Naive B cell (primary cell): Measurements from ENCODE around the gene GLP2R. TPM values are rescaled to one million over a fixed set of nuclear protein-coding genes. Genes with fewer than 3 reads are reported as not detected.
A peak's percentile ranks its signal among the peaks of the same experiment; 100 is the strongest.

ENCODE experiments used
- ATAC-seq, 2 donors: fragments of 150-1000 bp; cut with Tn5 transposase; 2 replicates each; pipeline ENCODE4 v1.10.0; 2021; ENCODE audit warnings: low read depth in 2 of 2, mild to moderate bottlenecking in 2 of 2, moderate library complexity in 2 of 2
- DNase-seq: peaks from one replicate; pipeline ENCODE4 v3.0.0; 2022
- H3K27ac Mint-ChIP-seq, 6 donors: one replicate each; pipeline ENCODE4 v1.8.0; 2020 to 2022; ENCODE audit warnings: mild to moderate bottlenecking in 6 of 6, mixed read lengths in 6 of 6, moderate library complexity in 5 of 6, inconsistent platforms in 2 of 6
- H3K27me3 Mint-ChIP-seq, 3 donors: one replicate each; pipeline ENCODE4 v1.8.0; 2021 to 2022; ENCODE audit warnings: mixed read lengths in 3 of 3, mild to moderate bottlenecking in 1 of 3
- H3K36me3 Mint-ChIP-seq, 2 donors: one replicate each; pipeline ENCODE4 v1.8.0; 2020 to 2022; ENCODE audit warnings: mixed read lengths in 2 of 2, inconsistent platforms in 1 of 2, mild to moderate bottlenecking in 1 of 2
- H3K4me1 Mint-ChIP-seq, 3 donors: one replicate each; pipeline ENCODE4 v1.8.0; 2020 to 2022; ENCODE audit warnings: mixed read lengths in 3 of 3, inconsistent platforms in 1 of 3, mild to moderate bottlenecking in 1 of 3, moderate library complexity in 1 of 3
- H3K4me3 Mint-ChIP-seq, 8 donors: one replicate each; pipeline ENCODE4 v1.8.0; 2020 to 2022; ENCODE audit warnings: mild to moderate bottlenecking in 8 of 8, mixed read lengths in 8 of 8, moderate library complexity in 8 of 8, inconsistent platforms in 2 of 8
- H3K9me3 Mint-ChIP-seq, 7 donors: one replicate each; pipeline ENCODE4 v1.8.0; 2020 to 2022; ENCODE audit warnings: mixed read lengths in 7 of 7, mild to moderate bottlenecking in 5 of 7, inconsistent platforms in 2 of 7, moderate library complexity in 1 of 7
- polyA plus RNA-seq, 6 donors: library from polyadenylated mRNA; unstranded; fragments of 300-500 nt; fragmentation: Illumina TruSeq; gene quantifications; one replicate each; pipeline ENCODE4 v1.2.3, GENCODE V29; 2021; ENCODE audit warnings: low read depth in 6 of 6

GLP2R gene
- polyA plus RNA-seq, 6 donors from 2014 or later = not detected

DNA sequence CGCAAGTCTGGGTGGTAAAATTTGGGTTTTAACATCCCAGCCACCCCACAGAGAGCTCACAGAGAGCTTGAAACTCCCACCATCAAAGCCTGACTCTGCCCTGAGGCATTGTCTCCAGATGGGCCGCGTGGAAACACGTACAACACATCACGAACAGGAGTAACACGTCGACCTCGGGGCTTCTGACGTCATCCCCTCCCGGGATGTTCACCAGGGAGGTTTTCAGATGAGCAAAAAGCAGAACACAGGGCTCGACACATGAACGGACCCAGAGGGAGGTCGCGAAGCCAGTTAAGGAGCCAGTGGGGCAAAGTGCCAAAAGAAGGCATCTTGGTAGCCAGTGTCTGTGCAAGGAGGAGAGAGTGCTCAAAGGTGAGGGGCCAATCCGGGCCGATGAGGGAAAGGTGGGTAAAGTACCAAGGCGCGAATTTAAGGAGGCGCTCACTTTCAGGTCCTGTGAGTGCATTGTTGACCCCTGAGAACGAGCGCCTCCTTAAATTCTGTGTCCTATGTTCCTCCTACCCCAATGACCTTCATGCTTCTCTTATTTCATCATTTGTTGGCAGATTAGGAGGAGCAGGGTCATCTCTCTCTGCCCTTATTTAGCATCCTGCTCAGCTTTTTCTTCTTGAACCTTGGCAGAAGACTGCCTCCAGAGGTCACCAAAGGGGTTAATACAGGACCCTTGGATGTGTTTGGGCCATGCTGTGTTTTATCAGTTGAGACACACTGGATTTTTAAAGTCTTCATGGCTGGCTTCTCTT, 73.7 kb downstream of the GLP2R start:
- no peak for DNase-seq
- peaks cover 5 to 48% (median 28%) of the 10 kb centered on the region in 3 donors for H3K27me3 Mint-ChIP-seq
- H3K4me3 Mint-ChIP-seq = peak overlapping the region in 1 of 8 donors; percentile 22
- H3K36me3 Mint-ChIP-seq = no peaks in the 10 kb centered on the region
- no peaks in the 10 kb centered on the region for H3K4me1 Mint-ChIP-seq
- H3K9me3 Mint-ChIP-seq = peaks cover 0 to 1% (median 0%) of the 10 kb centered on the region in 7 donors
- no peak overlapping the region for H3K27ac Mint-ChIP-seq
- ATAC-seq = no peak

DNA sequence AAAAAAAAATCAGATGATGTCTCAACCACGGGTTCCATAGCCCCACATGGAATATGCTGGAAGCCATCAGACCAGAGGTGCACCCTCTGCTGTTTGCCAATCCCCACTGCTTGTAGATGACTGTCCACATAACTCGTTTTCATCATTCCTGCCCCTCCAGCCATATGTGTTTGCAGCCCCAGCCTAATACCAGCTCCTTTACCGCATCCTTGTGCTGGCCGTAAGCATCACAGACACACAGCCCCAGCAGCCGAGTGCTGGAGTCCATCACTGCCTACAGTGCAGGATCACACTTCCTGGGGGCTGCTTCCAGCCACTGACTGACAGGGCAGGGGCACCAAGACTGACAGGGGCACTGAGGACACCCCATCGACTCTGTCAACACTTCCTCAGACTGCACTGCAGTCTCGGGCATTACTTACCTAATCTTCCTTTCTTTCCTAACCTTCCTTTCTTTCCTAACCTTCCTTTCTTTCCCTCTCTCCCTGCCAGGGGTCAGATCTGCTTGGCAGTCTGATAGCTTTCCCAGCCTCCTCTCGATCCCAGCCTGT, 74.4 kb downstream of the GLP2R start:
- Mint-ChIP-seq H3K9me3 (peaks cover 0 to 1% (median 0%) of the 10 kb centered on the region in 7 donors), H3K4me1 (no peaks in the 10 kb centered on the region), H3K36me3 (no peaks in the 10 kb centered on the region), H3K27me3 (peaks cover 5 to 44% (median 22%) of the 10 kb centered on the region in 3 donors), H3K4me3 (peak overlapping the region in 1 of 8 donors; percentile 22), H3K27ac (no peak overlapping the region)
- no peak for DNase-seq
- no peak for ATAC-seq

DNA sequence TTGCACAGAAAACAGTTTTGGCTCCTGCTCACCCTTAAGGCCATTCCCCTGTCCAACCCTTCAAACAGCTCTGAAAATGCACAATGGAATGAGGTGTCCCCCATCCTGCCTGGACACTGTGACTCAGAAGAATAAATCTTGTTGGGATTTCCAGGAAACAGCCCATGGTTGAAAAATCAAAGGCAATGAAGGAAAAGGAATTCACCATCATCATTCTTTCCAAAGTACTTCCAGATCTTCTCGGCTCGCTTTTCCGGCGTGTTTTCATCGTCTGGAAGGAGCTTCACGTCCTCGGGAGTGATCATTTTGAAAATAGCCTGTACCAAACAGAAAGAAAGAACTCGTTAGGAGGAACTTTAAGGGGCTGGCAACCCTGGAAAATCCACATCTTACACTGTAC, 75.1 kb downstream of the GLP2R start:
- Mint-ChIP-seq H3K4me3 (no peak overlapping the region), H3K9me3 (peaks cover 0 to 1% (median 0%) of the 10 kb centered on the region in 7 donors), H3K4me1 (no peaks in the 10 kb centered on the region), H3K27ac (no peak overlapping the region), H3K27me3 (peaks cover 5 to 44% (median 22%) of the 10 kb centered on the region in 3 donors), H3K36me3 (no peaks in the 10 kb centered on the region)
- no peak for DNase-seq
- no peak for ATAC-seq

DNA sequence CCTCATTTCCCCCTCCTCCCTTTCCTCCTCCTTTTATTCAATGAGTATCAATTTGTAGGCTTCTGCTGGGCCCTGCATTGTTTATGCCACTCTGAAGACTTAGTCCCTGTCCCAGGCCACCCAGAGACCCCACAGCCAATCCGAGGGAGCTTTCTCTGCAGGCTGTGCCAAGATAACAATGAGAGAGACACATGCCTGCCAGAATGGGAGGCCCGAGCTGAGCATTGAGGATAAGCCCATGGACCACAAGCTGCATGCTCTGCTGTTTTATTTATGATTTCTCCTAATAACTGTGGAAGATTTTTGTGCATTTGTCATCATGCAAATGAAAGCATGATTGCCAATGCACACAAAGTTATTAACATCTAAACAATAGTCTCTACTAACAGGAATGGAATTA, 76.4 kb downstream of the GLP2R start:
- Mint-ChIP-seq H3K36me3 (no peaks in the 10 kb centered on the region), H3K4me3 (no peak overlapping the region), H3K9me3 (peaks cover 0 to 1% (median 0%) of the 10 kb centered on the region in 7 donors), H3K27ac (no peak overlapping the region), H3K4me1 (no peaks in the 10 kb centered on the region), H3K27me3 (peaks cover 5 to 35% (median 18%) of the 10 kb centered on the region in 3 donors)
- ATAC-seq = no peak
- DNase-seq = no peak

DNA sequence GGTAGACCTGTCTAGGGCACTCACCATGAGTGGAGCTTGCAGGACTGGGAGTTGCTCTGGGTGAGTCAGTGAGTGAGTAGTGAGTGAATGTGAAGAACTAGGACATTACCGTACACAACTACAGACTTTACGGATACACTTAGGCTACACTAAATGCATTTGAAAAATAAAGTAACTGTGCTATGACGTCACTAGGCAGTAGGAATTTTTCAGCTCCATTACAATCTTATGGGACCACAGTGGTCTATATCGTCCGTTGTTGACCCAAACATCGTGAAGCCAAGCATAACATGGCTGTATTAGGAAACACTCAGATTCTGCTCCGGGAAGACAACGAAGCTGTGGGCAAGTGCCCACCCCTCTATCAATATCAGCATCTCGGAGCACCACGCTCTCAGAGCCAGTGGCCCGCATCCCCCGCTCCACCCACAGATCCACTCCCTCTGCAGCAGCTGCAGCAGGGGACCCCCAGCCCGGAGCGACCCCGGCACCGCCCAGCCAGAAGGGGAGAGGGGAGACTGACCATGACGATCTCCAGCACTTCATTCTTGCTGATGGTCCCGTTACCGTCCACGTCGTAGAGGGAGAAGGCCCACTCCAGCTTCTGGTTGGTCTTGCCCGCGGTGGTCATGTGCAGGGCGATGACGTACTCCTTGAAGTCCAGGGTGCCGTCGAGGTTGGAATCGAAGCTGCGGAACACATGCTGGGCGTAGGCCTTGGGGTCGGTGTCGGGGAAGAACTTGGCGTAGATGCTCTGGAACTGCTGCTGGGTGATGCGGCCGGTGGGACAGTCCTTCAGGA, 78.8 kb downstream of the GLP2R start:
- no peaks in the 10 kb centered on the region for H3K4me1 Mint-ChIP-seq
- H3K9me3 Mint-ChIP-seq = peaks cover 0 to 1% (median 0%) of the 10 kb centered on the region in 7 donors
- peaks cover 5 to 31% (median 15%) of the 10 kb centered on the region in 3 donors for H3K27me3 Mint-ChIP-seq
- no peak overlapping the region for H3K27ac Mint-ChIP-seq
- H3K4me3 Mint-ChIP-seq = no peak overlapping the region
- DNase-seq (no peak), ATAC-seq (no peak)
- no peaks in the 10 kb centered on the region for H3K36me3 Mint-ChIP-seq

DNA sequence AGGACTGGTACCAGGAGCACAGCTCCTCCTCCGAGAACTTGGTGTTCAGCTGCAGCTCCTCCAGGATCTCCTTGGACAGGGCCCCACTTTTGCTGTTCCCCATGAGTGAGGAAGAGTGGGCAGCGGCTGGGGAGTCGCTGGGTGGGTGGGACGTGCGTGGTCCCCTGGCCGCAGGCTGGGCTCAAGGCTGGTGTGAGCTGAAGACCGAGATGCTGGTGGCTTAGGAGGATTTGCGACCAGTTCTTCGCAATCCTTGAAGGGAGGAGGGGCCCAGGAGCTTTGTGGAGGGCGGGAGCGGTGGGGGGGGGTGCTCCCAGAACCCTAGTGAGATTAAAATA, 79.3 kb downstream of the GLP2R start, which contains the start of gene RCVRN:
TSS of gene RCVRN (minus strand) at position 194 of the 338 bp plus-strand sequence. CDS start at position 103, 91 bp downstream.
- Mint-ChIP-seq H3K27me3 (peaks cover 5 to 29% (median 15%) of the 10 kb centered on the region in 3 donors), H3K9me3 (peaks cover 0 to 1% (median 0%) of the 10 kb centered on the region in 7 donors), H3K4me1 (no peaks in the 10 kb centered on the region), H3K4me3 (no peak within 1 kb of the TSS), H3K36me3 (no peaks in the 10 kb centered on the region), H3K27ac (peak within 1 kb of the TSS in 1 of 6 donors; percentile 9)
- ATAC-seq (no peak), DNase-seq (no peak)

DNA sequence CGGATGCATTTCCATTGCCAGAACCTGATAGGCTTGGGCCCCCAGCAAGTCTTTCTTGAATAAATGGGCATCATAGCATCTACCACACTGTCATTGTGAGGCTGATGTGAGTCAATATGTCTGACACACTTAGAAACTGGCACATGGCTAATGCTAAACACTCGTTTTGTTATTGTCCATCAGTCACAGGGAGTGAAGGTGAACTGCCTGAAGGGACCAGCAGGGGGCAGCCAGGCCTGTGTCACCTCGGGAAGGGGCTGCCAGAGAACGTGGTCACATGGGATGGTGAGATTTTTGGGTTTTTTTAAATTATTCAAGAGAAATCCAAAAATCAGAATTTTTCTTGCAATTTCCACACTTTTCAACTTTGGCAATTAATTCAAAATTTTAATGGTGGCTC, 80.2 kb downstream of the GLP2R start:
- Mint-ChIP-seq H3K27me3 (peaks cover 0 to 20% (median 15%) of the 10 kb centered on the region in 3 donors), H3K4me3 (no peak overlapping the region), H3K27ac (peak overlapping the region in 1 of 6 donors; percentile 9), H3K4me1 (no peaks in the 10 kb centered on the region), H3K9me3 (peaks cover 0 to 1% (median 0%) of the 10 kb centered on the region in 7 donors), H3K36me3 (no peaks in the 10 kb centered on the region)
- ATAC-seq (no peak), DNase-seq (no peak)

DNA sequence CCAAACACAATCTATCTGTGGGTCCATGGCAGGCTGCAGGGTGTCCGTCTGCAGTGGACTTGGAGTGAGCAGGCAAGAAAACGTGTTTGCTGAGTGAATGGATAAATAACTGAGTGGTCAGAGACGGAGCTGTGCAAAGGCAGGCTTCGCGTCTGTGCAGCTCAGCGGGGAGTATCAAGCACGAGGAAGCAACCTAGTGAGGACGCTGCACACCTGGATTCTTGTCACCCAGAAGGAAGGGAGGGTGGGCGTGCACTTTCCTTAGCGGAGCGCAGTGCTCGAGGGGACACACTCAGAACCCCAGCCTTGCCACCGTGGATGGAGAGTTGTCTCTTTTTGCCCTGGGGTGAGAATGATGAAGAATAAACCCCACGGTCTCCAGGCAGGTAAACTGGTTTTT, 80.9 kb downstream of the GLP2R start:
- DNase-seq = no peak
- Mint-ChIP-seq H3K4me1 (no peaks in the 10 kb centered on the region), H3K36me3 (no peaks in the 10 kb centered on the region), H3K9me3 (peaks cover 0 to 1% (median 0%) of the 10 kb centered on the region in 7 donors), H3K4me3 (no peak overlapping the region), H3K27ac (peak overlapping the region in 2 of 6 donors; percentile 33 to 38), H3K27me3 (peaks cover 0 to 13% (median 8%) of the 10 kb centered on the region in 3 donors)
- ATAC-seq = no peak

DNA sequence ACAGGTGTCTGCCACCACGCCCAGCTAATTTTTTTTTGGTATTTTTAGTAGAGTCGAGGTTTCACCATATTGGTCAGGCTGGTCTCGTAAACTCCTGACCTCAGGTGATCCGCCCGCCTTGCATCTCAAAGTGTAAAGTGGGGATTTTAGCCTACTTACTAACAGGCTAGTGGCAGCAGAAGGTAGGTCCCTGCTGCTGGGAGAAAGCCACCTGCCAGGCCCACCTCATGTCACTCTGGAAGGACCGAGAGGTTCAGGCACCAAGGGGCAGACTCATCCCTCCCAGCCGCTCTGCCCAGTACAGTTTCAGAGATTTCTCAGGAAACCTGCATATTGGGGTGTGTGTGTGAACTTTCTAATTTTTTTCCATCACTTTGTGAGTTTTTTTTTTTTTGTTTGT, 81.4 kb downstream of the GLP2R start:
- ATAC-seq (no peak), DNase-seq (no peak)
- Mint-ChIP-seq H3K4me3 (no peak overlapping the region), H3K36me3 (no peaks in the 10 kb centered on the region), H3K9me3 (peaks cover 0 to 1% (median 0%) of the 10 kb centered on the region in 7 donors), H3K27me3 (peaks cover 0 to 8% (median 3%) of the 10 kb centered on the region in 3 donors), H3K27ac (no peak overlapping the region), H3K4me1 (no peaks in the 10 kb centered on the region)

DNA sequence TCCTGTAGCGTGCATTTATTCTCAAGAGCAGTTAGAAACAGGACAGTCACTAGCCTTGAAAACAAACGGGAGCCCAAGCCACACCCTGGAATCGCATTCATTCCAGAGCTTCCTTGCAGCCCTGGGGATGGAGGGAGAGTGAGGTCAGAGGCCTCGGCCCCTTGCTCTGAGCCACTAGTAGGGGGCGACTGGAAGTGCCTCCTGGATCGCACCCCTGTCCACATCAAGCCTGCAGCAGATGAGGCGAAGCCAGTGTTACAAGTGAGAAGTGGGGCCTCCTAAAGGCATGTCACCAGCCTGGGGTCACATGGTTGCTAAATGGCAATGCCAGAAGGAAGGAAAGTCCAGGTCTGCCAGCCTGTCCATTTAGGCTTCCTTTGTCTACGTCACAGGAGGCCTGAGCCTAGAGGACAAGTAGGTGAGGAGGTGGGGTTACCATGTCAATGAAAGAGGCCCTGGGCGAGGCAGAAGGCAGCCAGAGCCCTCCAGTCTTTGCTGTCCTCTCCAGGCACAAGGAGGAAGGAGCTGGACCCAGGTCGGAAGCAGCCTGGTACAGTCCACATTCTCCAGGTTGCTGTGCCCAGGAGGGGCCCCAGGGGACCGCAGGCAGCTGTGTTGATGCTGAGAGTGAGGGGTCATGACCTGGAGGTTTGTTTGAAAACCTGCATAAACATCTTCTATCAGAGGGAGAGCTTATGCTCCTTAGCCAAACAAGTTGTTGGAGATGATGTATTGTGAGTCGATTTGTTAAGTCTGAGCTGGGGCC, 82.3 kb downstream of the GLP2R start:
- no peak for ATAC-seq
- Mint-ChIP-seq H3K27me3 (peaks cover 0 to 6% (median 0%) of the 10 kb centered on the region in 3 donors), H3K36me3 (no peaks in the 10 kb centered on the region), H3K27ac (no peak overlapping the region), H3K9me3 (peaks cover 0 to 1% (median 0%) of the 10 kb centered on the region in 7 donors), H3K4me3 (no peak overlapping the region), H3K4me1 (no peaks in the 10 kb centered on the region)
- DNase-seq = no peak

DNA sequence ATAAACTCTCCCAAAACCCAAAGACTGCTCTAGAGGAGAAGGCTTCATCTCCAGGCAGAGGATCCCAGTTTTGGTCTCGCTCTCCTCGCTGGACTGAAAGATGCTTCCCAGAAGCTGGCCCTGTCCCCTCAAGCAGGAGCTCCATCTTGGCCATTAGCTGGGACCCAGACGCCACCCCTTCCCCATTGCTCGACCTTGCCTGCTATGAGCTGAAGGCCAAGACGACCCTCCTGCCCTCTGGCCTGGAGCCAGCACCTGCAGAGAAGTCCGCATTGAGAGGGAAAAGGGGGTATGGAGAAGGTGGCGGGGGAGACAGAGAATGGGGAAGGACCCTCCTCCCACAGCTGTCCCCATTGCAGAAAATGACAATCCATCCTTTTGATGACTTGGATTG, 82.9 kb downstream of the GLP2R start:
- DNase-seq (no peak), ATAC-seq (no peak)
- H3K9me3 Mint-ChIP-seq = peaks cover 0 to 1% (median 0%) of the 10 kb centered on the region in 7 donors
- no peak overlapping the region for H3K4me3 Mint-ChIP-seq
- no peak overlapping the region for H3K27ac Mint-ChIP-seq
- peaks cover 0 to 6% (median 0%) of the 10 kb centered on the region in 3 donors for H3K27me3 Mint-ChIP-seq
- H3K4me1 Mint-ChIP-seq = no peaks in the 10 kb centered on the region
- H3K36me3 Mint-ChIP-seq = no peaks in the 10 kb centered on the region

DNA sequence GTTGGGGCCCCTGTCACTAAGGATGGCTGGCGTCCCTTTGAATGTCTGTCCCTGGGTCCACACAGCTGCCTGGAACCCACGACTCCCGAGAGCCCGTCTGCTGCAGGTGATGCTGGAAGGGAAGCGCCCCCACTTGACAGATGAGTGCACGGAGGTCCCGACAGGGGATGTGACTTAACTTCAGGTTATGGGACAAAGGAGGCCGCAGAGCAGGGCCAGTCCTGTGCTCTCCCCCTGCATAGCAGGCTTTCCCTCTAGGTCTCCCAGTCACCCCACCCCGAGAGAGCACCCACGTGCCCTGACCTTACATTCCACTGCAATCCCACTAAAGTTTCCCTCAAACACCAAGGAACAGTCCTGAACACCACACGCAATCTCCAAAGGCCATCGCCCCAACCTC, 85.4 kb downstream of the GLP2R start:
- Mint-ChIP-seq H3K4me1 (peaks cover 0 to 4% (median 0%) of the 10 kb centered on the region in 3 donors), H3K36me3 (peaks cover 0 to 7% of the 10 kb centered on the region in 2 donors), H3K4me3 (no peak overlapping the region), H3K9me3 (peaks cover 0 to 1% (median 0%) of the 10 kb centered on the region in 7 donors), H3K27me3 (no peaks in the 10 kb centered on the region), H3K27ac (peak overlapping the region in 1 of 6 donors; percentile 89)
- no peak for DNase-seq
- ATAC-seq = no peak
